Mesothelial cell of epicardium (in vitro differentiated cells): ENCODE data around the gene ANKS1B. TPM values are rescaled to one million over a fixed set of nuclear protein-coding genes. Genes with fewer than 3 reads are reported as not detected.

ENCODE experiments used
- DNase-seq, 2 experiments: peaks; one replicate each; pipeline ENCODE4 v3.0.0; 2021; ENCODE audit warnings: low spot score in 2 of 2; ENCODE audit not compliant: unreplicated experiment in 2 of 2
- H3K27ac Mint-ChIP-seq: 2 replicates; pipeline ENCODE4 v1.8.0; 2021; ENCODE audit warnings: mixed read lengths
- H3K27me3 Mint-ChIP-seq: 2 replicates; pipeline ENCODE4 v1.8.0; 2021; ENCODE audit warnings: low read depth, mixed read lengths
- H3K36me3 Mint-ChIP-seq: 2 replicates; pipeline ENCODE4 v1.8.0; 2021; ENCODE audit warnings: mixed read lengths
- H3K4me1 Mint-ChIP-seq: 2 replicates; pipeline ENCODE4 v1.8.0; 2021; ENCODE audit warnings: mixed read lengths
- H3K4me3 Mint-ChIP-seq: 2 replicates; pipeline ENCODE4 v1.8.0; 2021; ENCODE audit warnings: mild to moderate bottlenecking, moderate library complexity, mixed read lengths
- H3K9me3 Mint-ChIP-seq: 2 replicates; pipeline ENCODE4 v1.8.0; 2021; ENCODE audit warnings: mixed read lengths
- CTCF ChIP-seq: fragments of 200-600 bp; sonication (generic); IDR thresholded peaks from one replicate; pipeline ENCODE4 v1.5.0; 2021; ENCODE audit warnings: antibody characterized with exemption; ENCODE audit not compliant: unreplicated experiment
- total RNA-seq: library from RNA; stranded (reverse); gene quantifications from 3 replicates; pipeline ENCODE4 v1.2.1, GENCODE V29; 2021

Gene ANKS1B
- total RNA-seq, 1 donor from 2014 or later = 8.8 TPM

GRCh38 chr12:99232324-99232723, 752.4 kb downstream of the ANKS1B start:
- TF ChIP-seq CTCF = no peak
- Mint-ChIP-seq H3K9me3 (peaks cover 10% of the 10 kb centered on the region), H3K27ac (no peak overlapping the region), H3K27me3 (peaks cover 5% of the 10 kb centered on the region), H3K4me1 (no peaks in the 10 kb centered on the region), H3K36me3 (no peaks in the 10 kb centered on the region), H3K4me3 (no peak overlapping the region)
- DNase-seq = no peak

GRCh38 chr12:99231031-99231430, 753.7 kb downstream of the ANKS1B start:
- no peak for DNase-seq
- Mint-ChIP-seq H3K9me3 (peaks cover under 1% of the 10 kb centered on the region), H3K4me3 (no peak overlapping the region), H3K4me1 (no peaks in the 10 kb centered on the region), H3K27me3 (peaks cover 5% of the 10 kb centered on the region), H3K27ac (no peak overlapping the region), H3K36me3 (no peaks in the 10 kb centered on the region)
- no peak for TF ChIP-seq CTCF

GRCh38 chr12:99224237-99224636, 760.5 kb downstream of the ANKS1B start:
- H3K27me3 Mint-ChIP-seq = peaks cover under 1% of the 10 kb centered on the region
- H3K4me1 Mint-ChIP-seq = no peaks in the 10 kb centered on the region
- no peak overlapping the region for H3K27ac Mint-ChIP-seq
- no peak for TF ChIP-seq CTCF
- H3K9me3 Mint-ChIP-seq = peaks cover 3% of the 10 kb centered on the region
- no peaks in the 10 kb centered on the region for H3K36me3 Mint-ChIP-seq
- no peak for DNase-seq
- H3K4me3 Mint-ChIP-seq = no peak overlapping the region

GRCh38 chr12:99223579-99223978, 761.2 kb downstream of the ANKS1B start:
- no peak overlapping the region for H3K4me3 Mint-ChIP-seq
- H3K27me3 Mint-ChIP-seq = peaks cover 2% of the 10 kb centered on the region
- no peaks in the 10 kb centered on the region for H3K36me3 Mint-ChIP-seq
- no peaks in the 10 kb centered on the region for H3K4me1 Mint-ChIP-seq
- H3K27ac Mint-ChIP-seq = no peak overlapping the region
- no peak for DNase-seq
- H3K9me3 Mint-ChIP-seq = peaks cover 3% of the 10 kb centered on the region
- no peak for TF ChIP-seq CTCF

GRCh38 chr12:99213047-99213446, 771.7 kb downstream of the ANKS1B start:
- no peaks in the 10 kb centered on the region for H3K36me3 Mint-ChIP-seq
- no peak overlapping the region for H3K27ac Mint-ChIP-seq
- no peak for TF ChIP-seq CTCF
- H3K4me3 Mint-ChIP-seq = no peak overlapping the region
- no peaks in the 10 kb centered on the region for H3K27me3 Mint-ChIP-seq
- H3K9me3 Mint-ChIP-seq = peaks cover 59% of the 10 kb centered on the region
- DNase-seq = no peak
- H3K4me1 Mint-ChIP-seq = no peaks in the 10 kb centered on the region

GRCh38 chr12:99212275-99212674, 772.5 kb downstream of the ANKS1B start:
- Mint-ChIP-seq H3K9me3 (peaks cover 55% of the 10 kb centered on the region), H3K36me3 (no peaks in the 10 kb centered on the region), H3K27me3 (no peaks in the 10 kb centered on the region), H3K4me3 (no peak overlapping the region), H3K27ac (no peak overlapping the region), H3K4me1 (no peaks in the 10 kb centered on the region)
- TF ChIP-seq CTCF = no peak
- DNase-seq = no peak
